Measurements from ENCODE around the gene THBS2. TPM values are rescaled to one million over a fixed set of nuclear protein-coding genes. Genes with fewer than 3 reads are reported as not detected.

The THBS2 gene
- total RNA-seq, 2 donors from 2014 or later, result 0.93 to 0.99 TPM

DNA sequence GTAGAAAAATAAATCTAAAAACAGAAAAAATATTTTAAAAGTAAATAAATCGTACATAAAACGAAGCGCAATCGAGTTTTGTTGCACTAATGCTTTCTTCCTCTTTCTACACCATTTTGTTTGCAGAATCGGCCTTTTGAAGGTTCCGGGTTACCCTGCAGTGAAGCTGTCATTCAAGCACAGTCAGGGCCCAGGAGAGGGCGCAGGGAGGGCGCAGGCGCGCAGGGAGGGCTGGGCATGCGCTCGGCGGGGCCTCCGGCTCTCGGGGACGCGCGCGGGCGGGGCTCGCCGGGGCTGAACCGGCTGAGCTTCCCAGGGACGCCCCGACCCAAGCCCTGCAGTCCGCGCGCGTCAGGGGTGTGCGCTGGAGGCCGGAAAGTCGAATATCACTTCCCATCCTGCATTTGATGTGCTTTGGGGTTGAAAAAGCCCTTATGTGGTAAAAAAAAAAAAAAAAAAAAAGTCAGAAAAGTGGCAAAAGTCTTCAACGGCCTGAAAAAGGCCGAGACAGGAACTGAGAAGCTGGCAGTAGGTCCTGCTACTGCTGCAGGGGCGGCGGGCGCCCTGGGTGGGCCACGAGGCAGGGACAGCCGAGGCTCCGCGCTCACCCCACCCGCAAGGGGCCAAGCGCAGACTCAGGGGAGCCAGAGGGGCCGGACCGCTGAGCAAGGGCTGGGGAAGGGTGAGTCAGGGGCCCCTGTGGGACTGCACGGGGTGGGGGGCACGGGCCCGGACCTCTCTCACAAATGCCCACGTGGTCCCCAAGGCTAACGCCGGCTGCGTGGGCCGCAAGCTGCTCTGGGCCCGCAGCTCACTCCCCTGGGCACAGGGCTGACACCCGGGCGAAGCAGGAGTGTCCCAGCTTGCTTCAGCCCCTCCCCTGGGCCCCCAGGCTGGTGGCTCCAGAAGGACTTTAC, 40.5 kb downstream of the THBS2 start:
- H3K36me3 ChIP-seq (ENCODE audit: control insufficient read depth, insufficient read depth, low read length), result no peaks in the 10 kb centered on the region
- H3K4me3 ChIP-seq (ENCODE audit: low read length), result peak overlapping the region; percentile 47
- 41 to 71% methylated on average over 9 to 56 of the region's 56 CpGs for WGBS, 2 experiments (ENCODE audit: insufficient coverage in 1 of 2, insufficient read length in 1 of 2)
- H3K9me3 ChIP-seq (ENCODE audit: control insufficient read depth, low read length), result peaks cover 6% of the 10 kb centered on the region
- Mint-ChIP-seq H3K36me3 (ENCODE audit: low read depth) (no peaks in the 10 kb centered on the region), H3K27me3 (ENCODE audit: insufficient read depth) (no peaks in the 10 kb centered on the region), H3K4me1 (no peaks in the 10 kb centered on the region), H3K4me3 (peak overlapping the region; percentile 48), H3K9me3 (peaks cover 2% of the 10 kb centered on the region), H3K27ac (no peak overlapping the region)
- no peak overlapping the region for H3K27ac ChIP-seq (ENCODE audit: low read depth, low read length)
- H3K9ac ChIP-seq (ENCODE audit: extremely low read depth, low read length, poor library complexity, severe bottlenecking), result peak overlapping the region; percentile 13
- H3K27me3 ChIP-seq (ENCODE audit: control insufficient read depth, insufficient read depth, low read length, poor library complexity, severe bottlenecking), result no peaks in the 10 kb centered on the region
- DNase-seq, result peak; percentile 95
- no peaks in the 10 kb centered on the region for H3K4me1 ChIP-seq (ENCODE audit: control insufficient read depth, insufficient read depth, low read length)
- TF ChIP-seq, protein P1, sequence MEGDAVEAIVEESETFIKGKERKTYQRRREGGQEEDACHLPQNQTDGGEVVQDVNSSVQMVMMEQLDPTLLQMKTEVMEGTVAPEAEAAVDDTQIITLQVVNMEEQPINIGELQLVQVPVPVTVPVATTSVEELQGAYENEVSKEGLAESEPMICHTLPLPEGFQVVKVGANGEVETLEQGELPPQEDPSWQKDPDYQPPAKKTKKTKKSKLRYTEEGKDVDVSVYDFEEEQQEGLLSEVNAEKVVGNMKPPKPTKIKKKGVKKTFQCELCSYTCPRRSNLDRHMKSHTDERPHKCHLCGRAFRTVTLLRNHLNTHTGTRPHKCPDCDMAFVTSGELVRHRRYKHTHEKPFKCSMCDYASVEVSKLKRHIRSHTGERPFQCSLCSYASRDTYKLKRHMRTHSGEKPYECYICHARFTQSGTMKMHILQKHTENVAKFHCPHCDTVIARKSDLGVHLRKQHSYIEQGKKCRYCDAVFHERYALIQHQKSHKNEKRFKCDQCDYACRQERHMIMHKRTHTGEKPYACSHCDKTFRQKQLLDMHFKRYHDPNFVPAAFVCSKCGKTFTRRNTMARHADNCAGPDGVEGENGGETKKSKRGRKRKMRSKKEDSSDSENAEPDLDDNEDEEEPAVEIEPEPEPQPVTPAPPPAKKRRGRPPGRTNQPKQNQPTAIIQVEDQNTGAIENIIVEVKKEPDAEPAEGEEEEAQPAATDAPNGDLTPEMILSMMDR (conservative IDR thresholded peaks at IDR 0.05), result peak; percentile 60

DNA sequence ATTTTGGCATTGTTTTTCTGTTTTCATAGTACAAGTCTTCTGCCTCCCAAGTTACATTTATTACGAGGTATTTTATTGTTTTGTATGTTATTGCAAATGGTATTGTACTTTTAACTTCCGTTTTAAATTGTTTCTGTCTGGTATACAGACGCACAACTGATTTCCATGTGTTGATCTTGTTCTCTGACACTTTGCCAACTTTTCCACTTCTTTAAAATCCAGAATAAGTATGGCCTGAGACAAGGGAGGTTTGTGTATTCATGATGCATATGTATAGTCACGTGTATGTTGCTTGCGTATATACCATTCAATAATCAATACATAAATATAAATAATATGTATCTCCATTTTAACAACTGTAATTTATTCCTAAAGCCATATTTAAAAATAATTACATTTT, 41.2 kb downstream of the THBS2 start:
- DNase-seq, result no peak
- Histone ChIP-seq H3K4me1 (ENCODE audit: control insufficient read depth, insufficient read depth, low read length) (no peaks in the 10 kb centered on the region), H3K9me3 (ENCODE audit: control insufficient read depth, low read length) (peaks cover 13% of the 10 kb centered on the region), H3K27ac (ENCODE audit: low read depth, low read length) (no peak overlapping the region), H3K9ac (ENCODE audit: extremely low read depth, low read length, poor library complexity, severe bottlenecking) (no peak overlapping the region), H3K36me3 (ENCODE audit: control insufficient read depth, insufficient read depth, low read length) (no peaks in the 10 kb centered on the region), H3K4me3 (ENCODE audit: low read length) (peak overlapping the region; percentile 47), H3K27me3 (ENCODE audit: control insufficient read depth, insufficient read depth, low read length, poor library complexity, severe bottlenecking) (no peaks in the 10 kb centered on the region)
- 91 to 100% methylated on average over 2 to 3 of the region's 5 CpGs for WGBS, 2 experiments (ENCODE audit: insufficient coverage in 1 of 2, insufficient read length in 1 of 2)
- Mint-ChIP-seq H3K27me3 (ENCODE audit: insufficient read depth) (no peaks in the 10 kb centered on the region), H3K27ac (no peak overlapping the region), H3K4me1 (no peaks in the 10 kb centered on the region), H3K36me3 (ENCODE audit: low read depth) (no peaks in the 10 kb centered on the region), H3K4me3 (peak overlapping the region; percentile 48), H3K9me3 (peaks cover 7% of the 10 kb centered on the region)
- TF ChIP-seq, protein P1 (conservative IDR thresholded peaks at IDR 0.05), result no peak

DNA sequence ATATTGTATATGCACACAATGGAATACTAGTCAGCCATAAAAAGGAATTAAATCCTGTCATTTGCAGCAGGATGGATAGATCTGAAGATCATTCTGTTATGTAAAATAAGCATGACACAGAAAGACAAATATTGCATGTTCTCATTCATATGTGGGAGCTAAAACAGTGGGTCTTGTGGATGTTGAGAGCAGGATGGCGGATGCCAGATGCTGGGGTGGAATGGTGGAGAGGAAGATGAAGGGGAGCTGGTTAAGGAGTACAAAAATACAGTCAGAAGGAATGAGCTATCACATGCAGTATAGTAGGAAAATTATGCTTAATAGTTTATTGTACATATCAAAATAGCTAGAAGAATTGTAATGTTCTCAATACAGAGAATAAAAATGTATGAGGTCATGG, 41.8 kb downstream of the THBS2 start:
- H3K4me1 Mint-ChIP-seq, result no peaks in the 10 kb centered on the region
- H3K27me3 Mint-ChIP-seq (ENCODE audit: insufficient read depth), result no peaks in the 10 kb centered on the region
- no peak overlapping the region for H3K4me3 ChIP-seq (ENCODE audit: low read length)
- no peaks in the 10 kb centered on the region for H3K36me3 Mint-ChIP-seq (ENCODE audit: low read depth)
- H3K9me3 Mint-ChIP-seq, result peaks cover 9% of the 10 kb centered on the region
- no peaks in the 10 kb centered on the region for H3K27me3 ChIP-seq (ENCODE audit: control insufficient read depth, insufficient read depth, low read length, poor library complexity, severe bottlenecking)
- H3K27ac ChIP-seq (ENCODE audit: low read depth, low read length), result no peak overlapping the region
- TF ChIP-seq, protein P1 (conservative IDR thresholded peaks at IDR 0.05), result no peak
- no peak overlapping the region for H3K9ac ChIP-seq (ENCODE audit: extremely low read depth, low read length, poor library complexity, severe bottlenecking)
- H3K4me3 Mint-ChIP-seq, result no peak overlapping the region
- no peak for DNase-seq
- H3K36me3 ChIP-seq (ENCODE audit: control insufficient read depth, insufficient read depth, low read length), result no peaks in the 10 kb centered on the region
- WGBS, 2 experiments (ENCODE audit: insufficient coverage in 1 of 2, insufficient read length in 1 of 2), result 94 to 100% methylated on average over 1 of the region's 1 CpG
- peaks cover 13% of the 10 kb centered on the region for H3K9me3 ChIP-seq (ENCODE audit: control insufficient read depth, low read length)
- no peak overlapping the region for H3K27ac Mint-ChIP-seq
- H3K4me1 ChIP-seq (ENCODE audit: control insufficient read depth, insufficient read depth, low read length), result no peaks in the 10 kb centered on the region
